Measurements from ENCODE around the gene BEX1.
"Not testable (repeated sequence)": the region's sequence is repeated elsewhere in the genome, so short reads cannot be mapped to it uniquely, and the experiment has no call there.

BEX1 gene

GRCh38 chrX:103063918-103064434 is at the start of gene BEX1:
BEX1 (minus strand) TSS chrX:103064171; CDS start chrX:103063274, 897 bp downstream.
- H4K20me1 ChIP-seq (ENCODE audit: insufficient read depth, low read length) = no peaks in the 10 kb centered on the region
- H3K27me3 ChIP-seq (ENCODE audit: insufficient read depth, low read length, poor library complexity) = no peaks in the 10 kb centered on the region
- H3K27ac ChIP-seq (ENCODE audit: low read length) = no peak within 1 kb of the TSS
- H2AFZ ChIP-seq (ENCODE audit: low read depth, low read length) = no peak within 1 kb of the TSS
- no peaks in the 10 kb centered on the region for H3K9me3 ChIP-seq (ENCODE audit: insufficient read depth, low read length, severe bottlenecking)
- ATAC-seq (ENCODE audit: insufficient read depth, low read depth) (no peak), DNase-seq (no peak)
- H3K4me3 ChIP-seq (ENCODE audit: low read depth in 1 of 2, low read length in 2 of 2) = no peak within 1 kb of the TSS
- H3K79me2 ChIP-seq (ENCODE audit: insufficient read depth, low read length) = no peaks in the 10 kb centered on the region
- H3K4me1 ChIP-seq (ENCODE audit: insufficient read depth, low read length) = no peaks in the 10 kb centered on the region
- TF ChIP-seq CTCF (IDR thresholded peaks at IDR 0.05; ENCODE audit: borderline replicate concordance, extremely low read depth, low read length, poor library complexity, severe bottlenecking) (no peak), EZH2 (IDR thresholded peaks at IDR 0.05; ENCODE audit: borderline replicate concordance, low read depth, low read length, severe bottlenecking) (no peak)
- H3K36me3 ChIP-seq (ENCODE audit: insufficient read depth, low read length) = no peaks in the 10 kb centered on the region
- H3K9ac ChIP-seq (ENCODE audit: low read depth, low read length) = no peak within 1 kb of the TSS
- no peak within 1 kb of the TSS for H3K4me2 ChIP-seq (ENCODE audit: insufficient read depth, low read length)

GRCh38 chrX:103109497-103109896 is 45.5 kb upstream of the BEX1 start:
- not testable (repeated sequence) for H3K4me3 ChIP-seq (ENCODE audit: low read depth in 1 of 2, low read length in 2 of 2); H3K79me2 ChIP-seq (ENCODE audit: insufficient read depth, low read length); H3K4me2 ChIP-seq (ENCODE audit: insufficient read depth, low read length); DNase-seq; H3K36me3 ChIP-seq (ENCODE audit: insufficient read depth, low read length); H3K27ac ChIP-seq (ENCODE audit: low read length); H2AFZ ChIP-seq (ENCODE audit: low read depth, low read length); H3K4me1 ChIP-seq (ENCODE audit: insufficient read depth, low read length); H3K27me3 ChIP-seq (ENCODE audit: insufficient read depth, low read length, poor library complexity); ATAC-seq (ENCODE audit: insufficient read depth, low read depth); H3K9ac ChIP-seq (ENCODE audit: low read depth, low read length); H4K20me1 ChIP-seq (ENCODE audit: insufficient read depth, low read length); H3K9me3 ChIP-seq (ENCODE audit: insufficient read depth, low read length, severe bottlenecking)

- no peaks in the 10 kb centered on the region for H3K4me1 ChIP-seq (ENCODE audit: insufficient read depth, low read length)
- no peaks in the 10 kb centered on the region for H3K36me3 ChIP-seq (ENCODE audit: insufficient read depth, low read length)
- H3K27ac ChIP-seq (ENCODE audit: low read length) = no peak overlapping the region
- no peak overlapping the region for H2AFZ ChIP-seq (ENCODE audit: low read depth, low read length)
- no peaks in the 10 kb centered on the region for H3K79me2 ChIP-seq (ENCODE audit: insufficient read depth, low read length)
- DNase-seq (no peak), ATAC-seq (ENCODE audit: insufficient read depth, low read depth) (no peak)
- no peak overlapping the region for H3K4me2 ChIP-seq (ENCODE audit: insufficient read depth, low read length)
- no peak overlapping the region for H3K4me3 ChIP-seq (ENCODE audit: low read depth in 1 of 2, low read length in 2 of 2)
- H3K27me3 ChIP-seq (ENCODE audit: insufficient read depth, low read length, poor library complexity) = no peaks in the 10 kb centered on the region
- TF ChIP-seq EZH2 (IDR thresholded peaks at IDR 0.05; ENCODE audit: borderline replicate concordance, low read depth, low read length, severe bottlenecking) (no peak), CTCF (IDR thresholded peaks at IDR 0.05; ENCODE audit: borderline replicate concordance, extremely low read depth, low read length, poor library complexity, severe bottlenecking) (no peak)
- no peaks in the 10 kb centered on the region for H4K20me1 ChIP-seq (ENCODE audit: insufficient read depth, low read length)
- H3K9me3 ChIP-seq (ENCODE audit: insufficient read depth, low read length, severe bottlenecking) = no peaks in the 10 kb centered on the region
- no peak overlapping the region for H3K9ac ChIP-seq (ENCODE audit: low read depth, low read length)
Measured at GRCh38 chrX:103107836-103108235, 43.9 kb upstream of the BEX1 start.

GRCh38 chrX:103107227-103107737 is 43.3 kb upstream of the BEX1 start:
- not testable (repeated sequence) for H3K4me3 ChIP-seq (ENCODE audit: low read depth in 1 of 2, low read length in 2 of 2); H3K79me2 ChIP-seq (ENCODE audit: insufficient read depth, low read length); H2AFZ ChIP-seq (ENCODE audit: low read depth, low read length); DNase-seq; H3K27ac ChIP-seq (ENCODE audit: low read length); H3K4me2 ChIP-seq (ENCODE audit: insufficient read depth, low read length); H3K4me1 ChIP-seq (ENCODE audit: insufficient read depth, low read length); H3K27me3 ChIP-seq (ENCODE audit: insufficient read depth, low read length, poor library complexity); ATAC-seq (ENCODE audit: insufficient read depth, low read depth); H4K20me1 ChIP-seq (ENCODE audit: insufficient read depth, low read length); H3K36me3 ChIP-seq (ENCODE audit: insufficient read depth, low read length); H3K9ac ChIP-seq (ENCODE audit: low read depth, low read length); H3K9me3 ChIP-seq (ENCODE audit: insufficient read depth, low read length, severe bottlenecking)

GRCh38 chrX:103104370-103104769 is 40.4 kb upstream of the BEX1 start:
- not testable (repeated sequence) for H3K27ac ChIP-seq (ENCODE audit: low read length); H3K36me3 ChIP-seq (ENCODE audit: insufficient read depth, low read length); H3K9me3 ChIP-seq (ENCODE audit: insufficient read depth, low read length, severe bottlenecking); H3K27me3 ChIP-seq (ENCODE audit: insufficient read depth, low read length, poor library complexity); DNase-seq; H4K20me1 ChIP-seq (ENCODE audit: insufficient read depth, low read length); H3K79me2 ChIP-seq (ENCODE audit: insufficient read depth, low read length); H3K4me3 ChIP-seq (ENCODE audit: low read depth in 1 of 2, low read length in 2 of 2); H3K9ac ChIP-seq (ENCODE audit: low read depth, low read length); H3K4me1 ChIP-seq (ENCODE audit: insufficient read depth, low read length); ATAC-seq (ENCODE audit: insufficient read depth, low read depth); H2AFZ ChIP-seq (ENCODE audit: low read depth, low read length); H3K4me2 ChIP-seq (ENCODE audit: insufficient read depth, low read length)

- H3K4me1 ChIP-seq (ENCODE audit: insufficient read depth, low read length); H3K4me2 ChIP-seq (ENCODE audit: insufficient read depth, low read length); H3K4me3 ChIP-seq (ENCODE audit: low read depth in 1 of 2, low read length in 2 of 2); DNase-seq; H2AFZ ChIP-seq (ENCODE audit: low read depth, low read length); H3K9ac ChIP-seq (ENCODE audit: low read depth, low read length); H3K9me3 ChIP-seq (ENCODE audit: insufficient read depth, low read length, severe bottlenecking); H3K79me2 ChIP-seq (ENCODE audit: insufficient read depth, low read length); H3K27ac ChIP-seq (ENCODE audit: low read length); ATAC-seq (ENCODE audit: insufficient read depth, low read depth); H4K20me1 ChIP-seq (ENCODE audit: insufficient read depth, low read length); H3K36me3 ChIP-seq (ENCODE audit: insufficient read depth, low read length); H3K27me3 ChIP-seq (ENCODE audit: insufficient read depth, low read length, poor library complexity): not testable (repeated sequence)
Measured at GRCh38 chrX:103103866-103104265, 39.9 kb upstream of the BEX1 start.
